MG63 (cell line): ENCODE results near the gene USP40. TPM values are rescaled to one million over a fixed set of nuclear protein-coding genes. Genes with fewer than 3 reads are reported as not detected.

Experiments used
- DNase-seq: peaks from one replicate; pipeline ENCODE4 v3.0.0-alpha.2; 2020
- H3K27me3 ChIP-seq: fragments of 250-450 bp; sonication (Bioruptor Pico); 2 replicates; pipeline ENCODE4 v1.5.1; 2020; ENCODE audit warnings: mild to moderate bottlenecking, moderate library complexity
- H3K36me3 ChIP-seq: fragments of 250-450 bp; sonication (Bioruptor Pico); 2 replicates; pipeline ENCODE4 v1.5.1; 2020; ENCODE audit warnings: mild to moderate bottlenecking, moderate library complexity
- H3K4me3 ChIP-seq: fragments of 250-450 bp; sonication (Bioruptor Pico); 2 replicates; pipeline ENCODE4 v1.5.1; 2020; ENCODE audit warnings: mild to moderate bottlenecking, moderate library complexity
- H3K9me3 ChIP-seq: fragments of 250-450 bp; sonication (Bioruptor Pico); 2 replicates; pipeline ENCODE4 v1.5.1; 2020; ENCODE audit warnings: mild to moderate bottlenecking, moderate library complexity
- total RNA-seq: library from RNA; depleted of rRNA; stranded (reverse); fragments of >200 nt; shearing (Covaris generic); gene quantifications from 2 replicates; pipeline ENCODE4 v1.2.3, GENCODE V29; 2014; ENCODE audit warnings: low replicate concordance

USP40 gene
- total RNA-seq, 1 experiment from 2014 or later: 23.4 TPM

DNA sequence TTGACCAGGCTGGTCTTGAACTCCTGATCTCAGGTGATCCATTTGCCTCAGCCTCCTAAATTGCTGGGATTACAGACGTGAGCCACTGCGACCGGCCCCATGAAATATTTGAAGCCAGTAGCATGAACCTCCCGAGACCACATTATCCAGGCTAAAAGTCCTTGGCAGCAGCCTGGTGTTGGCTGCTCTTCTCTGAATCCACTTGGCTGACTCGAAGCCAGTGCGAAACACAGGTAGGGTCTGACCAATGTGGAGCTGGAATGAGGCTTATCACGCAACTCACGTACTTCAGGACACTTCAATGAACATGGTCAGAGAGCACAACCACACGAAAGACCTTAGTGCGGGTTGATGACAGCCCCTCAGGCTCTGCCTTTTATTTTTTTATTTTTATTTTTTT, 38.4 kb downstream of the USP40 start:
- H3K36me3 ChIP-seq: peaks cover 40% of the 10 kb centered on the region
- no peaks in the 10 kb centered on the region for H3K9me3 ChIP-seq
- H3K27me3 ChIP-seq: no peaks in the 10 kb centered on the region
- no peak for DNase-seq
- H3K4me3 ChIP-seq: no peak overlapping the region

GRCh38 chr2:233525791-233526190, 40.8 kb downstream of the USP40 start:
- H3K9me3 ChIP-seq: no peaks in the 10 kb centered on the region
- H3K4me3 ChIP-seq: no peak overlapping the region
- peaks cover 41% of the 10 kb centered on the region for H3K36me3 ChIP-seq
- no peak for DNase-seq
- H3K27me3 ChIP-seq: no peaks in the 10 kb centered on the region

- no peaks in the 10 kb centered on the region for H3K27me3 ChIP-seq
- no peak for DNase-seq
- H3K4me3 ChIP-seq: no peak overlapping the region
- peaks cover 42% of the 10 kb centered on the region for H3K36me3 ChIP-seq
- no peaks in the 10 kb centered on the region for H3K9me3 ChIP-seq
Measured at GRCh38 chr2:233519787-233520611, 46.6 kb downstream of the USP40 start.

GRCh38 chr2:233513953-233514655, 52.5 kb downstream of the USP40 start:
- no peaks in the 10 kb centered on the region for H3K9me3 ChIP-seq
- no peaks in the 10 kb centered on the region for H3K27me3 ChIP-seq
- no peak overlapping the region for H3K4me3 ChIP-seq
- H3K36me3 ChIP-seq: peaks cover 32% of the 10 kb centered on the region
- no peak for DNase-seq

DNA sequence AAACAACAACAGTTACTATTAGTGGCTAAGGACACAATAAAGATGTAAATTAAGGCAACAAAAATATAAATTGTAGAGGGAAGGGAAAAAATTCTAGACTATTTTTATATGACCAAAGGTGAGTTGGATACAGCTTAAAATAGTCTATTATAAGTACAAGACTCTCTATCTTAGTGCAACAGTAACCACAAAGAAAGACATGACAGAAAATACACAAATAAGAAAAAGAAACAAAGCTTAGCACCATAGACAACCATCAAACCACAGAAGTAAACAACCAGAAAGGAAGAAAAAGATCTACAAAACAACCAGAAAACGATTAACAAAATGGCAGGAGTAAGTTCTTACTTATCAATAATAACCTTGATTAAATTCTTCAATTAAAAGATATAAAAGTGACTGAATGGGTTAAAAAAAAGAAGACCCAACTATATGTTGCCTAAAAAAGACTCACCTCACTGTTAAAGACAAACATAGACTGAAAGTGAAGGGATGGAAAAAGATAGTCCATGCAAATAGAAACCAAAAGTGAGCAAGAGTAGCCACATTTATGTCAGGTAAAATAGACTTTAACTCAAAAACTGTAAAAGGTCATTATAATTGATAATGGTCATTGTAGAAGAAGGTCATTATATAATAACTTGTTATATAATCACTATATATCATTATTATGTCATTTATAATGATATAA, 62.5 kb downstream of the USP40 start:
- H3K9me3 ChIP-seq: peaks cover 15% of the 10 kb centered on the region
- DNase-seq: no peak
- no peaks in the 10 kb centered on the region for H3K27me3 ChIP-seq
- peaks cover 64% of the 10 kb centered on the region for H3K36me3 ChIP-seq
- no peak overlapping the region for H3K4me3 ChIP-seq

DNA sequence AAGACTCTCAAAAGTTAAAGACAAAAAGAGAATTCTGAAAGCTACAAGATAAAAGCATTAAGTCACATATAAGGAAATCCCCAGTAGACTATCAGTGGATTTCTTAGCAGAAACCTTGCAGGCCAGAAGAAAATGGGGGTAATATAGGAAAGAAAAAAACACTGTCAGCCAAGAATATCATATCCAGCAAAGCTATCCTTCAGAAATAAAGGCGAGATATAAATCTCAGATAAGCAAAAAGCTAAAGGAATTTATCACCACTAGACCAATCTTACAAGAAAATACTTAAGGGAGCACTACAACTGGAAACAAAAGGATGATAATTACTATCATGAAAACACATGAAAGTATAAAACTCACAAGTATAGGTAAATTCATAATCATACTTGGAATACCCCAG, 63.1 kb downstream of the USP40 start:
- peaks cover 15% of the 10 kb centered on the region for H3K9me3 ChIP-seq
- no peak overlapping the region for H3K4me3 ChIP-seq
- DNase-seq: no peak
- H3K36me3 ChIP-seq: peaks cover 59% of the 10 kb centered on the region
- no peaks in the 10 kb centered on the region for H3K27me3 ChIP-seq

DNA sequence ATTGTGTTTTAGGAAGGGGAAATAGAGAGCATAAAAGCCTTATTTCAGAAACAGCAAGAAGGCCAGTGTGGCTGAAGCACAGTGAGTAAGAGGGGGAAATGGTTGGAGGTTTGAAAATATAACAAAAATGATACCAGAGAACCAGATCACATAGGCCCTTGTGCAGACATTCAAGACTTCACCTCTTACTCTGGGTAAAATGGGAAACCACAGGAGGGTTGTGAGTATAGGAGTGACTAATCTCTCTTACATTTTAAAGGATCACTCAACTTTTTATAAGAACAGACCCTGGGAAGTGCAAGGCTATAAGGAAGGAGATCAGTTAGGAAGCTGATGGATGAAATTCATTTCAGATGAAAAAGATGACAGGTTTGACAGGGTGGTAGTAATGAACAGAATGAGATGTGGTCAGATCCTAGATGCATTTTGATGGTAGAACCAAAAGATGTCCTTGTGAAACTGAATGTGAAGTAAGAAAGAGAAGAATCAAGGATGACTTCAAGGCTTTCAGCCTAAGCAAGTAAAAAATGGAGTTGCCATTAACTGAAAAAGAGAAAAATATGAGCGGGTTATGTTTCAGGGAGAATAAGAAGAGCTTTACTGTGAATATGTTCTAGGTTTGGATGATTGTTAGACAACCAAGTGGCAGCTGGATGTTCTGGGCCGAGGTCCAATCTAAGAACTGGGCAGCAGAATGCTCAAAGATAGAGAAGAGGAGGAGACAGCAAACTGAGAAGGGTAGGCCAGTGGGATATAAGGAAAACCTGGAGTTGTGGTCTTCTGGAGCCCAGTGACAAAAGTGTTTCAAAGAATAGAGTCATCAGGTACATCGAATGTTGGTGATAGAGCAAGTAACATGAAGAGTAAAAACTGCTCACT, 65.1 kb downstream of the USP40 start:
- peaks cover 53% of the 10 kb centered on the region for H3K36me3 ChIP-seq
- peaks cover 15% of the 10 kb centered on the region for H3K9me3 ChIP-seq
- DNase-seq: no peak
- no peak overlapping the region for H3K4me3 ChIP-seq
- H3K27me3 ChIP-seq: no peaks in the 10 kb centered on the region

- H3K4me3 ChIP-seq: no peak overlapping the region
- peaks cover 13% of the 10 kb centered on the region for H3K9me3 ChIP-seq
- no peak for DNase-seq
- H3K36me3 ChIP-seq: peaks cover 48% of the 10 kb centered on the region
- H3K27me3 ChIP-seq: no peaks in the 10 kb centered on the region
Measured at GRCh38 chr2:233499928-233500327, 66.7 kb downstream of the USP40 start.

DNA sequence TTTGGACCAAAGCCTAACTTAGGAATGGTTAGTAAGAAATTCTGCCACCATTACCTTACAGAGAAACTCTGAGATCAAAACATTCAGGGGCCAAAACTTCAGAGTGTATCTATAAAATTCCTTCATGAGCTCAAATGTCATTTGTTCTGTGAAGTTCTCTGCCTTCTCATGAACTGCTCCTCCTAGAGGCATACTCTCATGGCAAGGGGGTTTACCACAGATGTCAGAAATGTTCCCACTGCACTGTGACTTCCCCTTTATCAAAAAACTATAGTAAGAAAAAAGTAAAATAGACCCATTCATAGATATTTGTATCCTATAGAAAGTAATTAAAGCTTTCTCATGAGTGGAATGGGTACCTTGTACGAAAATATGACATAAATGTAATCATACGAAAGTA, 68.5 kb downstream of the USP40 start:
- DNase-seq: no peak
- H3K9me3 ChIP-seq: 0 out of 2 replicates have a peak, but pooled peaks cover 2% of the 10 kb centered on the region
- H3K36me3 ChIP-seq: peaks cover 36% of the 10 kb centered on the region
- H3K4me3 ChIP-seq: no peak overlapping the region
- no peaks in the 10 kb centered on the region for H3K27me3 ChIP-seq

- Histone ChIP-seq H3K27me3 (no peaks in the 10 kb centered on the region), H3K4me3 (no peak overlapping the region), H3K9me3 (no peaks in the 10 kb centered on the region), H3K36me3 (peaks cover 36% of the 10 kb centered on the region)
- no peak for DNase-seq
Measured at GRCh38 chr2:233497692-233498091, 68.9 kb downstream of the USP40 start.

DNA sequence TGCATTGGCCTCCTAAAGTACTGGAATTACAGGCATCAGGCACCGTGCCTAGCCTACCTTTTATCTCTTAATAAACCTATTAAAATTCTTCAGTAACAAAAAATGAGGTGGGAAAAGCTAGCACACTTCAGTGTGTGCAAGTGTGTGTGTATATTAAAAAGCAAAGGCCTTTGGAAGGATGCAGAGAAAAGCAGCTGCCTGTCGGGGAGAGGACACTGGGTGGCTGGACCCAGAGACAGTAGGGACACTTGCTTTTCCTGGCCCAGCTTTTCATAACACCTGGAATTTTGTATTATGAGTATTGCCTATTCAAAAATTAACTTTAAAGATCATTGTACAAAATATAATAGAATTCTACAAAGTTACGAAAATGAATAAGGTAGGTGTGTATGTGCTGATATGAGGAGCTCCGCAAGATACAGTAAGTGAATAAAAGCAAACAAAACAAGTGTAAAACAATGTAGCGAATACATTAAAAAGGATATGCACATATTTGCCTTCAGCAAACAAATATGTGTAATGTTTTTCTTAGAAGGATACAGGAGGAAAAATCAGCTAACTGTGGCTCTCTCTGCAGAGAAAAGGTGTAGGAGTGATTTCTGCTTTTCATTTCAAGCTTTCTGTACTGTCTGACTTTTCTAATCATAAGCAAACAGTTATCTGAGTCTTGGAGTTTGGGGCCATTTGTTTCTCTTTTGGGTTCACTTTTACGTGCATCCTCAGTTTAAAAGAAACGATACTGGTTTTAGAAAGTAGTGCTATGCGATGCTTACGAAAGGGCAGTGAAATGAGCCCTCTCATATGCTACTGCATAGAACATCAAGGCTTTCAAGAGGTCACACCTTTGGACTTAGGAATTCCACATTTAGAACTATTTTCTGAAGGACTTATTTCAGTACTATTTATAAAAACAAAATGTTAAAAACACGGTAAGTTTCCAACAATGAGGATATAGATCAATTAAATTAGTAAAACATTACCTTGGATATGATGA, 70.8 kb downstream of the USP40 start:
- Histone ChIP-seq H3K9me3 (no peaks in the 10 kb centered on the region), H3K4me3 (no peak overlapping the region), H3K27me3 (no peaks in the 10 kb centered on the region), H3K36me3 (peaks cover 39% of the 10 kb centered on the region)
- DNase-seq: no peak

GRCh38 chr2:233492751-233493150, 73.8 kb downstream of the USP40 start:
- Histone ChIP-seq H3K4me3 (no peak overlapping the region), H3K36me3 (peaks cover 38% of the 10 kb centered on the region), H3K9me3 (no peaks in the 10 kb centered on the region), H3K27me3 (no peaks in the 10 kb centered on the region)
- no peak for DNase-seq

DNA sequence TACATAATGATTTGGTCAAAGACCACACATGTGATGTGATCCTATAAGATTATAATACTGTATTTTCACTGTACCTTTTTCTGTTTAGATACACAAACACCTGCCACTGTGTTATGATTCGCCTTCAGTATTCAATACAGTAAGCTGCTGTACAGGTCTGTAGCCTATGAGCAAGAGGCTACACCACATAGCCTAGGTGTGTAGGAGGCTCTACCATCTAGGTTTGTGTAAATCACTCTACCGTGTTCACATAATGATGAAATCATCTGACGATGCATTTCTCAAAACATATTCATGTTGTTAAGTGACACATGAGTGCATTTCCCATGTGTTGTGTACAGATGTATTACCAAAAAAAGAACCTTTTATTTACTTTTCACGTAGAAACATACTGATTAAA, 74.5 kb downstream of the USP40 start:
- DNase-seq: no peak
- Histone ChIP-seq H3K9me3 (no peaks in the 10 kb centered on the region), H3K4me3 (no peak overlapping the region), H3K36me3 (peaks cover 38% of the 10 kb centered on the region), H3K27me3 (no peaks in the 10 kb centered on the region)

DNA sequence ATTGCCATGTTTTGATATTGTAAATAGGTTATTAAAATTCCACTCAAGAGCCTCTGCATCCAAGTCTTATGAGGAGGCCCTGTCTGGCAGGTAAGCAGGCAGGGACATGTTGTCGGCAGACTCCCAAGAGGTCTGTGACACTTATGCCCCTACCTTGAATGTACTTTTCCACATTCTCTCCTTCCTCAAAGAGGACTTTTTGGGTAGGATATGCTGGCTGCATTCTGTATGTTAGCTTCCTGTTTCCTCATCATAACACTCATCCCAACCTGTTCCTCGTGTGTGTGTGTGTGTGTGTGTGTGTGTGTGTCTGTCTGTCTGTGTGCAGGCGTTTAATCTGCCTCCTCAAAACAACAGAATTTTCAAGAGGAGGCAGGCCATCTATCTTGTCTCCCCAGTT, 75.3 kb downstream of the USP40 start:
- DNase-seq: no peak
- Histone ChIP-seq H3K27me3 (no peaks in the 10 kb centered on the region), H3K36me3 (peaks cover 42% of the 10 kb centered on the region), H3K9me3 (no peaks in the 10 kb centered on the region), H3K4me3 (no peak overlapping the region)

GRCh38 chr2:233490831-233491230, 75.8 kb downstream of the USP40 start:
- Histone ChIP-seq H3K27me3 (no peaks in the 10 kb centered on the region), H3K36me3 (peaks cover 46% of the 10 kb centered on the region), H3K9me3 (no peaks in the 10 kb centered on the region), H3K4me3 (no peak overlapping the region)
- no peak for DNase-seq
